ENCODE results near the gene DCTN5.

DCTN5 gene

DNA sequence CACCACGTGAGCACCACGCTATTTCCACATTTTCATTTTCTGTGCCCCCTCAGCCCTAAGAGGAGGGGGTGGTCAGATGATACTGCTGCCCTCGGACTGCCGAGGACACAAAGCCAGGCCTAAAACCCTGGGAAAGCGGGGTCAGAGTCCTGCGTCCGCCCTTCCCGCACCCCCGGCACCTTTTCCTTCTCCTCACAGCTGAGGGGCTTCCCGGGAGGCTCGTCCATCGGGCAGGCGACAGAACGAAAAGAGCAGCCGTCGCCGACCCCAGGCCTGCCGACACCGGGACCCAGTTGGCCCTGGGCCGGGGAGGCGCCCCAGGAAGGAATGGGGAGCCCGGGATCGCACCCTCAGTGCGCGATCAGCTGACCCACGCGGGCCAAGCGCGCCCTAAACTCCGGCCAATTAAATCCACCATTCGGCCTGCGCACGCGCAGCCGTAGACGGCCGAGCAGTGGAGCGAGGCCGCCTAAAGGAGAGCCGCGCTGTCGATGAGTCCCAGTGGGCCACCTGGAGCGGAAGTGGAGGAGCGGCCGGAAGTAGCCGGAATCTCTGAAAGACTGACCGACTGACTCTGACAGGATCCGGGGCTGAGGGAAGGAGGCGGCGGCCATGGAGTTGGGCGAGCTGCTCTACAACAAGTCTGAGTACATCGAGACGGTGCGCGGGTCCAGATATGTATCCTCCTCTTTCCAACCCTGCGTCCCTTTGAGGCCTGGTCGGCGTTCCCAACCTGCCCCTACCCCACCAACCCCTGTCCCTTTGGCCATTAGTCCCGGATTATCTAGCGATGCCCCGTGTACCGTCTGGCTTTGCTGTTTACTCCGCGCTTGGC lies at the start of gene DCTN5, which contains the start of gene PALB2:
Gene DCTN5, plus strand, starts transcription at position 536 of the 835 bp plus-strand sequence. Its CDS starts 77 bp downstream, at position 613.
Gene PALB2, minus strand, starts transcription at position 380 of the 835 bp plus-strand sequence. Its CDS starts 153 bp downstream, at position 227.
- POLR2A ChIA-PET: interaction anchor here (0.6 kb wide), 1 partner anchor 72 kb away, joined by 3 read pairs; no protein-coding TSS in a partner anchor

DNA sequence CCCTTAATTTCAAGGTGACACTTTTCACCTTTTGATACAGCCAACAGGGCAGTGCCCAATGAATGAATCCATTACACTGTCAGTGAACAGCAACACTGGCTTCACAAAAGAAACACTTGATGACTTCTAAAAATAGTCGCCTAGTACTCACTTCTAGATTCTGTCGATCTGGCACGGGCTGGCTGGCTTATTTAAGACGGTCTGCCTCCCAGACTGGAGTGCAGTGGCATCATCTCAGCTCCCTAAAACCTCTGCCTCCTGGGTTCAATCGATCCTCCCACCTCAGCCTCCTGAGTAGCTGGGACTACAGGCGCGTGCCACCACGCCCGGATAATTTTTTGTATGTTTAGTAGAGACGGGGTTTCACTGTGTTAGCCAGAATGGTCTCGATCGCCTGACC lies 47.1 kb upstream of the DCTN5 start:
- ChIA-PET POLR2A (no interaction called here), CTCF (interaction anchor here (1.1 to 3.6 kb wide), 3 partner anchors 12 to 36 kb away, joined by 3 to 24 read pairs (median 23); partner anchors contain the start of genes EARS2 and UBFD1)
- TF ChIP-seq, protein P1, sequence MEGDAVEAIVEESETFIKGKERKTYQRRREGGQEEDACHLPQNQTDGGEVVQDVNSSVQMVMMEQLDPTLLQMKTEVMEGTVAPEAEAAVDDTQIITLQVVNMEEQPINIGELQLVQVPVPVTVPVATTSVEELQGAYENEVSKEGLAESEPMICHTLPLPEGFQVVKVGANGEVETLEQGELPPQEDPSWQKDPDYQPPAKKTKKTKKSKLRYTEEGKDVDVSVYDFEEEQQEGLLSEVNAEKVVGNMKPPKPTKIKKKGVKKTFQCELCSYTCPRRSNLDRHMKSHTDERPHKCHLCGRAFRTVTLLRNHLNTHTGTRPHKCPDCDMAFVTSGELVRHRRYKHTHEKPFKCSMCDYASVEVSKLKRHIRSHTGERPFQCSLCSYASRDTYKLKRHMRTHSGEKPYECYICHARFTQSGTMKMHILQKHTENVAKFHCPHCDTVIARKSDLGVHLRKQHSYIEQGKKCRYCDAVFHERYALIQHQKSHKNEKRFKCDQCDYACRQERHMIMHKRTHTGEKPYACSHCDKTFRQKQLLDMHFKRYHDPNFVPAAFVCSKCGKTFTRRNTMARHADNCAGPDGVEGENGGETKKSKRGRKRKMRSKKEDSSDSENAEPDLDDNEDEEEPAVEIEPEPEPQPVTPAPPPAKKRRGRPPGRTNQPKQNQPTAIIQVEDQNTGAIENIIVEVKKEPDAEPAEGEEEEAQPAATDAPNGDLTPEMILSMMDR (IDR thresholded peaks at IDR 0.05; ENCODE audit: control extremely low read depth, extremely low read depth, low read depth, missing control alignments): no peak
- DNase-seq (ENCODE audit: extremely low spot score): no peak

More for the DNA sequence above, at the start of gene DCTN5, which contains the start of gene PALB2:
- TF ChIP-seq, protein P1 (IDR thresholded peaks at IDR 0.05; ENCODE audit: control extremely low read depth, extremely low read depth, low read depth, missing control alignments): no peak
- CTCF ChIA-PET: interaction anchor here (1.2 to 1.8 kb wide), 6 partner anchors 8 to 84 kb away, joined by 3 to 7 read pairs (median 4); partner anchors contain the start of genes EARS2 and UBFD1
- peak; percentile 99 for DNase-seq (ENCODE audit: extremely low spot score)

DNA sequence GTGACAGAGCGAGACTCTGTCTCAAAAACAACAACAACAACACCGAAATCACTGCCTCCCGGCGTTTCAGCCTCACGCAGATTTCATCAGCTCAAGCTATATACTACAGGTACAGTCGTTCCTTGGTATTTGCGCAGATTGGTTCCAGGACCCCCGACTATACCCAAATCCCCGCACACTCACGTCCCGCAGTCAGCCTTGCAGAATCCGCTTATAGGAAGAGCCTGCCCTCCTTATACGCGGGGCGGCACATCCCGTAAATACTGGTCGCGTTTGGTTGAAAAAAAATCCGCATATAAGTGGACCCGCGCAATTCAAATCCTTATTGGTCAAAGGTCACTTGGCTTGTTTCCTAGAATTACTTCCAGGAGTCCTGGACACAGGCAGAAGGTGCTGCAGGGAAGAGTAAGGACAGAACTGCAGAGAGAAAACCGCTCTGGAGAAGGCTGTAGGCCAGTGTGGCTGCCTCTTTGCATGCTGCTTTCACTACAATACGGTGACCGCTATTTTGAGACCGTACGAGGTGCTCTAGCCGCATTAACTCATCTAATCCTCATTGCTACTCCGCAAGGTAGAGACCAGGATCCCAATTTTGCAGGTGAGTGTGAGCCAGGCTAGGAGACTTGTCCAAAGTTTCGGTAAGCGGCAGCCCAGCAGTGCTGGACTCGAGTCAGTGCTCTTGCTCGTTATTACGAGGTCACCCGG lies 45.9 kb upstream of the DCTN5 start:
- ChIA-PET CTCF (interaction anchor here (0.7 to 3.6 kb wide), 5 partner anchors 11 to 91 kb away, joined by 3 to 24 read pairs (median 3); partner anchors contain the start of genes EARS2 and UBFD1), POLR2A (no interaction called here)
- TF ChIP-seq, protein P1 (IDR thresholded peaks at IDR 0.05; ENCODE audit: control extremely low read depth, extremely low read depth, low read depth, missing control alignments): no peak
- no peak for DNase-seq (ENCODE audit: extremely low spot score)

DNA sequence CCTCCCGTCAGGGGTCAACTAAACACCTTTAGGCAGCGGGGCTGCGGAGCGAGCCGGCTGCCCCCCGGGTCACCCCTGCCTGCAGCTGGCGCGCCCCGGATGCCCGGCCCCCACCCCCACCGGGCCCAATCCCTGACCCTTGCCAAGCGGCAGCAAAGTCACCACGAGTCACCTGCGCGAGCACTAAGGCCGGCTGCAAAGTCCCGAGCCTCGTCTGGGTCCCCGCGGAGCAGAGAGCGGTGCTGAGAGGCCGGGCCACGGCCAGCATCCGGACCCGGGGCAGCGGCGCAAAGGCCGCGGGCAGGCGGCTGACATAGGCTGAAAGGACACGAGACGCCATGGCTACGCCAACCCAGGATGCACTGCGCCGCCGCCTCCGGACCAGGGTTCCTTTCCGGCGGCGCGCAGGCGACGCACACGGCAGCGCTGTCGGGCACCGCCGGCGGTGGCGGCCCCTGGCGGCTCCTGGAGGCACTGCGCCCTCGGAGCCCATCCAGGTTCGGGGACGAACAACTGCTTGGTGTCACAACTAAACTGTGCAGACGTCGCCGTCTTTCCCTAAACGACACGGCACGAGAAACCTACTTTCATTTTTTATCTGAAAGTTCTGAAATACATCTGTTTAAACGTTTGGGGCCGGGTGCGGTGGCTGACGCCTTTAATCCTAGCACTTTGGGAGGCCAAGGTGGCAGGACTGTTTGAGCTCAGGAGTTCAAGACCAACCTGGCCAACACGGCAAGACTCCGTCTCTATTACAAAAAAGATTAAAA lies 45.1 kb upstream of the DCTN5 start, which contains the start of gene NDUFAB1:
Gene NDUFAB1, minus strand, starts transcription at position 366 of the 770 bp plus-strand sequence. Its CDS starts 26 bp downstream, at position 340.
- DNase-seq (ENCODE audit: extremely low spot score): peak; percentile 95
- CTCF ChIA-PET: interaction anchor here (0.8 to 3.6 kb wide), 27 partner anchors 8 to 443 kb away, joined by 3 to 24 read pairs (median 4); partner anchors contain the start of genes EARS2, PLK1 and UBFD1
- POLR2A ChIA-PET: no interaction called here
- TF ChIP-seq, protein P1 (IDR thresholded peaks at IDR 0.05; ENCODE audit: control extremely low read depth, extremely low read depth, low read depth, missing control alignments): peak; percentile 98

DNA sequence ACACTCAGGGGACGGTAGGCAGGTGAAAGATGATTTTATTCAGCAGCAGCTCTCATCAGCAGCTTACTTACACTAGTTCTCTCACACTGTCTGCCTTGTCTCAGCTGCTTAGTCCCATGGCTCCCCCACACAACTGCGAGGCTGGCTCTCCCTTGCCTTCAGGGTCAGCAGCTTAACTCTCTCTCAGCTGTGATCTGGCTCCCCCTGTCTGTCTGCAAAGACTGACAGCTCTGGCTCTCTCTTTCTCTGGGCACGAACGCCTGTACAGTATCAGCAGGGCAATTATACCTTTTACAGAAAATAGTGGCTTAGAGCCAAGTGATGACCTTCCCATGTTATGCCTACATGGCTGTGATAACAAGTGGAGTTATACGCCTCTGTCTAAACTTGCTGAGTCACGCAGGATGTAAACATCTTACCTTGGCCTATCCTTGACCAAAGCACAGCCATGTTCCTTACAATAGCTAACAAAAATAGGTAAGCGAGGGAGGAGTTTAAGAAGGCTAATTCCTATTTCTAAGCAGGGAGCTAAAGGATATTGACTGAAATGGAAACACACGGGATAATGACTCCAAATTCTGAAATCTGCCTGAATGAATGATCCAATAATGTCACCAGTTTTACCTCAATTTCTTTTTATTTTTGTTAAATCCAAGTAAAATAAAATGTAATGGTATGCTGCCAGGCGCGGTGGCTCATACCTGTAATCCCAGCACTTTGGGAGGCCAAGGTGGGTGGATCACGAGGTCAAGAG lies 44.1 kb upstream of the DCTN5 start:
- TF ChIP-seq, protein P1 (IDR thresholded peaks at IDR 0.05; ENCODE audit: control extremely low read depth, extremely low read depth, low read depth, missing control alignments): peak; percentile 63
- ChIA-PET CTCF (interaction anchor here (0.8 to 3.6 kb wide), 30 partner anchors 9 to 444 kb away, joined by 3 to 24 read pairs (median 4); partner anchors contain the start of genes DCTN5, EARS2, PLK1 and UBFD1), POLR2A (no interaction called here)
- DNase-seq (ENCODE audit: extremely low spot score): peak; percentile 46

All from GM10248 (cell line).